Breast epithelium (tissue), 3 donors: ENCODE data around the gene KCNQ2.

Experiments
- CTCF ChIP-seq, 3 donors: fragments of 450-650 bp; IDR thresholded peaks; one replicate each; pipeline ENCODE4 v1.5.1; 2016 to 2017; ENCODE audit warnings: antibody characterized with exemption in 3 of 3, mild to moderate bottlenecking in 3 of 3, moderate library complexity in 3 of 3
- POLR2A ChIP-seq: fragments of 450-650 bp; IDR thresholded peaks from one replicate; pipeline ENCODE4 v1.6.1; 2016; ENCODE audit warnings: antibody characterized with exemption, mild to moderate bottlenecking, moderate library complexity

- TF ChIP-seq CTCF (IDR thresholded peaks at IDR 0.05) (no peak), POLR2A (no peak)
Observed at GRCh38 chr20:63394920-63395455, 77.5 kb downstream of the KCNQ2 start.
